Ovary (tissue), 3 donors: Measurements from ENCODE around the gene AGBL4.

Experiments used
- POLR2A ChIP-seq: fragments of 450-650 bp; IDR thresholded peaks from one replicate; pipeline ENCODE4 v1.6.1; 2017; ENCODE audit warnings: antibody characterized with exemption, mild to moderate bottlenecking, moderate library complexity
- TF ChIP-seq, protein P1 (sequence below), 3 donors: fragments of 450-650 bp in 2 of 3; fragments of 200-600 bp in 1 of 3; IDR thresholded peaks; one replicate each; pipeline versions ENCODE4 v1.5.1 to v1.8.0; 2016 to 2022; ENCODE audit warnings: antibody characterized with exemption in 3 of 3, mild to moderate bottlenecking in 1 of 3
- donor health status: DM: no; HTN: no; CAD: no.

- TF ChIP-seq, protein P1, sequence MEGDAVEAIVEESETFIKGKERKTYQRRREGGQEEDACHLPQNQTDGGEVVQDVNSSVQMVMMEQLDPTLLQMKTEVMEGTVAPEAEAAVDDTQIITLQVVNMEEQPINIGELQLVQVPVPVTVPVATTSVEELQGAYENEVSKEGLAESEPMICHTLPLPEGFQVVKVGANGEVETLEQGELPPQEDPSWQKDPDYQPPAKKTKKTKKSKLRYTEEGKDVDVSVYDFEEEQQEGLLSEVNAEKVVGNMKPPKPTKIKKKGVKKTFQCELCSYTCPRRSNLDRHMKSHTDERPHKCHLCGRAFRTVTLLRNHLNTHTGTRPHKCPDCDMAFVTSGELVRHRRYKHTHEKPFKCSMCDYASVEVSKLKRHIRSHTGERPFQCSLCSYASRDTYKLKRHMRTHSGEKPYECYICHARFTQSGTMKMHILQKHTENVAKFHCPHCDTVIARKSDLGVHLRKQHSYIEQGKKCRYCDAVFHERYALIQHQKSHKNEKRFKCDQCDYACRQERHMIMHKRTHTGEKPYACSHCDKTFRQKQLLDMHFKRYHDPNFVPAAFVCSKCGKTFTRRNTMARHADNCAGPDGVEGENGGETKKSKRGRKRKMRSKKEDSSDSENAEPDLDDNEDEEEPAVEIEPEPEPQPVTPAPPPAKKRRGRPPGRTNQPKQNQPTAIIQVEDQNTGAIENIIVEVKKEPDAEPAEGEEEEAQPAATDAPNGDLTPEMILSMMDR (IDR thresholded peaks at IDR 0.05): no peak
- no peak for TF ChIP-seq POLR2A
Observed at GRCh38 chr1:49651136-49651535, 372.6 kb downstream of the AGBL4 start.
